GM21529 (cell line): ENCODE measurements around the gene KCNG2.

Experiments used
- ATAC-seq: cut with Tn5 transposase; IDR thresholded peaks from one replicate; pipeline ENCODE4 v1.9.1; 2021; ENCODE audit not compliant: unreplicated experiment

The KCNG2 gene

GRCh38 chr18:79784965-79785770 is 12.6 kb upstream of the KCNG2 start:
- ATAC-seq, result no peak

- ATAC-seq, result no peak
Measured at GRCh38 chr18:79785831-79786230, 11.9 kb upstream of the KCNG2 start.

GRCh38 chr18:79786304-79786703 is 11.4 kb upstream of the KCNG2 start:
- ATAC-seq, result no peak

- no peak for ATAC-seq
Measured at GRCh38 chr18:79786786-79787526, 10.8 kb upstream of the KCNG2 start.

GRCh38 chr18:79787527-79787864 is 10.2 kb upstream of the KCNG2 start:
- no peak for ATAC-seq

- ATAC-seq, result no peak
Measured at GRCh38 chr18:79787865-79788733, 9.6 kb upstream of the KCNG2 start.

- ATAC-seq, result no peak
Measured at GRCh38 chr18:79788734-79789085, 9.0 kb upstream of the KCNG2 start.

GRCh38 chr18:79789091-79789891 is 8.4 kb upstream of the KCNG2 start:
- ATAC-seq, result no peak

- no peak for ATAC-seq
Measured at GRCh38 chr18:79789901-79790890, 7.5 kb upstream of the KCNG2 start.

DNA sequence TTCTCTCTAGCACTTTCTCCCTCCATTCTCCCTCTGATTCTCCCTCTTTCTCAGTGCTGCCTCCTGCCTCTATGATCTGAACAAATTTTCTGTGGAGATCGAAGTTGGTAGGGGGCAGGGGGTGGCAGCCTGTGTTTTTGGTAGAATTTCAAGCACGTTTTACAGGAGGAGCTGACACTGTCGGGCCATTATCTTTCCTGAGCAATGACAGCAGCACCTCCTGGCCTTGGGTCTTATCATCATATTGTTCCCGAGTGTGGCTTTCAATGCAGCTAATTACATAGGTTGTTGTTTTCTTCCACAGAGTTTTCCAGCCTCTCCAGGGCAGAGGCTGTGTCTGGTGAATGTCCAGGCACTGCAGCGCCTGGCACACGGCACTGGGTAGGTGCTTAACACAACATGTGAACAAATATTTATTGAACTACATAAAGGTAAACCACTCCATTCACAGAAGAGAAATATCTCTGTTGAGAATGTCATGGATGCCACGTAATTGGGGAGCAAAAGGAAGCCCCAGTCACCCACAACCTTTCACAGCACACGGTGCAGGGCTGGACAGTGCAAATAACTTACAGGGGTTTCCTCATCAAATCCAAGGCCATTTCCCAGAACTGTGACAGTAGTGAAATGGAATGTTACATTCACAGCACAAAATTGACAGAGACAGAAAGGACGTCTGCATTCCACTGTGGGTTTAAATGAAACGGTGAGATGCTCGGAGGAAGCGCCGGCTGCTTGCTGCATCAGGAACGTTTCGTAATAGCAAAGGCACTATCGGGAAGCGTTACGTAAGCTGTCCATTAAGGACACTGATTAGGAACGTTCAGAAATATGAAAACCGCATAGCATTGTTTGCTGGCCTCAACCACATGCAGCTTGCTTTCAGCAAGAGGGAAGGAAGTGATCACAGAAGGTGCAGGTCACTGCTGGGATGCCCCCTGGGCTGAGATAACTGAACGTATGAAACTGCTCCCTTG is 6.5 kb upstream of the KCNG2 start:
- no peak for ATAC-seq

DNA sequence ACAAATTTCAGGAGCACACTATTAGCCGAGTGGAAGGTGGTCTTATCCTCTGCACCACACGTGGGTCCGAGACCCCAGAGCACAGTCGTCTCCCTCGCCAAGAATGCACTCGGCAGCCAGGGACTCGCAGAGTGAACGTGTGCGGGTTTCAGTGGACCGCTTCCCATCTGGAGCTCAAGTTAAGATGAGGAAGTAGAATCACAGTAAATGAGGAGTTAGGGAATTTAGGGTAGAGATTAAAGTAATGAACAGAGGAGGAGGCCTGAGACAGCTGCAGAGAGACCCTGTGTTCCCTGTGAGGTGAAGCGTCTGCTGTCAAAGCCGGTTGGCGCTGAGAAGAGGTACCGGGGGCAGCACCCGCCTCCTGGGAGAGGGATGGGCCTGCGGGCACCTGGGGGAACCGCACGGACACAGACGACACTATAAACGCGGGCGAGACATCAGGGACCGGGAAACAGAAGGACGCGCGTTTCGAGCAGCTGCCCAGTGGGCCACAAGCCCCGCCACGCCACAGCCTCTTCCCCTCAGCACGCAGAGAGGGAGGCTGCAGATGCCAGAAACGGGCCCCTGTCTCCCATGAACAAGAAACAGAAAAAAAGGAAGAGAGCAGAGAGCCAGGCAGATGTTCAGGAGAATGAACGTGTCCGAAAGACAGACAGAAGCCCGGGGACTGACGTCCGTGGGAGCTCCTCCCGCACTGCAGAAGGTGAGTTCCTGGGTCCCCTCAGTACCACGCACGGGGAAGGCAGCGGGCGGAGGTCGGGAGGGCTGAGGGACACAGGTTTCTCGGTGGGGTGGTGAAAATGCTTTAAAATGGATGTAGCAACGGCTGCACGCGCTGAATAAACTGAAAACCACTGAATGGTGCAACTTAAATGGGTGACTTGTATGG is 5.4 kb upstream of the KCNG2 start:
- ATAC-seq, result no peak

- peak; percentile 52 for ATAC-seq
Measured at GRCh38 chr18:79792988-79793355, 4.8 kb upstream of the KCNG2 start.

GRCh38 chr18:79794846-79795245 is 2.9 kb upstream of the KCNG2 start:
- no peak for ATAC-seq

- ATAC-seq, result no peak
Measured at GRCh38 chr18:79795446-79795845, 2.3 kb upstream of the KCNG2 start.

DNA sequence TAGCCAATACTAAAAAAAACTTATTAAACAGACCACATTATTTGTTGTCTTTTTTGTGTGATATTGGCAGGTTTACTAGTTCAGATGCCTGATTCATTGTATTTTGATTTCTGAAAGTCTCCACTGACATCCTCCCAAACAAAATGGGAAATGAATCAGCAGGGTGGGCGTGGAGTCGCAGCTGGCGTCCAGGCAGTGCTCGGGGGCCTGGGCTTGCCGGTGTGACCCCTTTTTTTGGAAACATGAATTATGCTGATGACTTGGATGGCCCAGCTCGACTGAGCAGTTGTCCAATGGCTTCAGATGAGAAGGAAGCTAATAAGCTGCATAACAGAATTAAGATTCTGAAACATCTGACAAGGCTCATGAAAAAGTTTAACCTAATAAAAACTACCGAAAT is 1.7 kb upstream of the KCNG2 start:
- ATAC-seq, result no peak

- no peak for ATAC-seq
Measured at GRCh38 chr18:79796531-79797405, 970 bp upstream of the KCNG2 start.
